ENCODE results near the gene CEP135.
"Not testable (repeated sequence)": the region's sequence is repeated elsewhere in the genome, so short reads cannot be mapped to it uniquely, and the experiment has no call there.

The CEP135 gene

DNA sequence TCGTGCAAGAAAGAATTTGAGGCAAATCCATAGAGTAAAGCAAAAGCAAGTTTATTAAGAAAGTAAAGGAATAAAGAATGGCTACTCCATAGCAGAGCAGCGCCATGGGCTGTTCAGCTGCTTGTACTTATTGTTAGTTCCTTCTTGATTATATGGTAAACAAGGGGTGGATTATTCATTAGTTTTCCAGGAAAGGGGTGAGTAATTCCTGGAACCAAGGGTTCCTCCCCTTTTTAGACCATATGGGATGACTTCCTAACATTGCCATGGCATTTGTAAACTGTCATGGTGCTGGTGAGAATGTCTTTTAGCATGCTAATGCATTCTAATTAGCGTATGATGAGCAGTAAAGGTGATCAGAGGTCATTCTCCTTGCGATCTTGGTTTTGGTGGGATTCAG, 23.5 kb upstream of the CEP135 start:
- Histone ChIP-seq H3K27ac (ENCODE audit: low read length) (no peak overlapping the region), H3K4me1 (ENCODE audit: control insufficient read depth, low read depth, low read length) (peaks cover 12% of the 10 kb centered on the region), H3K9ac (ENCODE audit: low read length) (no peak overlapping the region), H3K9me3 (ENCODE audit: control insufficient read depth, low read depth, low read length) (no peaks in the 10 kb centered on the region), H3K4me3 (ENCODE audit: low read length) (no peak overlapping the region), H3K36me3 (ENCODE audit: control insufficient read depth, low read depth, low read length) (no peaks in the 10 kb centered on the region), H3K27me3 (ENCODE audit: control insufficient read depth, insufficient read depth, low read length) (no peaks in the 10 kb centered on the region)

GRCh38 chr4:55926610-55927009, 22.1 kb upstream of the CEP135 start:
- Histone ChIP-seq H3K27me3 (ENCODE audit: control insufficient read depth, insufficient read depth, low read length) (no peaks in the 10 kb centered on the region), H3K9me3 (ENCODE audit: control insufficient read depth, low read depth, low read length) (no peaks in the 10 kb centered on the region), H3K27ac (ENCODE audit: low read length) (no peak overlapping the region), H3K4me1 (ENCODE audit: control insufficient read depth, low read depth, low read length) (peaks cover 12% of the 10 kb centered on the region), H3K36me3 (ENCODE audit: control insufficient read depth, low read depth, low read length) (no peaks in the 10 kb centered on the region), H3K4me3 (ENCODE audit: low read length) (no peak overlapping the region), H3K9ac (ENCODE audit: low read length) (no peak overlapping the region)

DNA sequence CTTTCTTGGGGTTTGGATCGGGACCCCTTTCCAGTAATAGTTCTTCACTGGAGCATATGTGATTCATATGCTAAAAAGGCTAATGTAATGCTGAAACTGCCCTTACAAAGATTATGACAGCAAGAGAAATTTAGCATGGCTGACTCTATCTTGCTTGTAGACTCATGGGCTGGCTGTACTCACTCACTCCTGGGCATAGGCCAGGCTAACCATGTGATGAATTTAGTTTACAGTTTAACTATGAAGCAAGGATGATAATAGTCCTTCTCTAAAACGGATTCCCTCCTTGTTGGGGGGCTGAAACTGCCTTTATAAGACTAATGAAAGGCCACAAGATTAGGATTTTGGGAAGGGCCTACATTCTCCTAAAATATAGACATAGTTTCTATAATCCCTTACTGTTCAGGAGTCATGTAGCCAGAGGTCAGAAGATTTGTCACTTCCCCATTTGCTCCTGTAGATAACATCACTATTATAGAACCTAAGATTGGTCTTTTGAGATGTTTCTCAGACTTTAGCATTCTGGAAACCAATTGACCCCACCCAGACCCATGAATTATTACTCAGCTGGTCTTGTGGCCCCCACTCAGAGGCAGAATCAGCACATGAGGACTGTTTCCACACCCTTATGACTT, 20.8 kb upstream of the CEP135 start:
- H3K4me1 ChIP-seq (ENCODE audit: control insufficient read depth, low read depth, low read length): peaks cover 12% of the 10 kb centered on the region
- H3K27ac ChIP-seq (ENCODE audit: low read length): no peak overlapping the region
- no peaks in the 10 kb centered on the region for H3K9me3 ChIP-seq (ENCODE audit: control insufficient read depth, low read depth, low read length)
- no peak overlapping the region for H3K4me3 ChIP-seq (ENCODE audit: low read length)
- H3K9ac ChIP-seq (ENCODE audit: low read length): no peak overlapping the region
- H3K36me3 ChIP-seq (ENCODE audit: control insufficient read depth, low read depth, low read length): no peaks in the 10 kb centered on the region
- H3K27me3 ChIP-seq (ENCODE audit: control insufficient read depth, insufficient read depth, low read length): no peaks in the 10 kb centered on the region

DNA sequence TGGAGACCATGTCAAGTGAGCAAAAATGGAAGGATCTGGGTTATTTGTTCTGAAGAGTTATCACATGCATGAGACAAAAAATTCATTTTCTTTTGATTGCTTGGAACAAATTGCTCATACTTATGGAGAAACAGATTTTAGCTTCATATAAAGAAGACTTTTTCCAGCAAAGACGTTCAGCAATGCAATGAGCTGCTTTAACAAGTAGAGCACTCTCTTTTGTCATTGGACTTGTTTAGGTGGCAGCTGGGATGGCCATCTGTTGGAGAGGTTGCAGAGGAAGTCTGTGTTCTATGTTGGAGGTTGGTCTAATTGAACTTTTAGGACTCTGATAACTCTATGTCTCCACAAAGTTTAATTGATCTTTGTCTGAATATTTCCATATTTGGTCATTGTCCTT, 19.9 kb upstream of the CEP135 start:
- H3K9ac ChIP-seq (ENCODE audit: low read length): no peak overlapping the region
- no peaks in the 10 kb centered on the region for H3K9me3 ChIP-seq (ENCODE audit: control insufficient read depth, low read depth, low read length)
- peaks cover 12% of the 10 kb centered on the region for H3K4me1 ChIP-seq (ENCODE audit: control insufficient read depth, low read depth, low read length)
- no peak overlapping the region for H3K27ac ChIP-seq (ENCODE audit: low read length)
- H3K27me3 ChIP-seq (ENCODE audit: control insufficient read depth, insufficient read depth, low read length): no peaks in the 10 kb centered on the region
- no peaks in the 10 kb centered on the region for H3K36me3 ChIP-seq (ENCODE audit: control insufficient read depth, low read depth, low read length)
- H3K4me3 ChIP-seq (ENCODE audit: low read length): no peak overlapping the region

- H3K9ac ChIP-seq (ENCODE audit: low read length): no peak overlapping the region
Measured at GRCh38 chr4:55931043-55931442, 17.7 kb upstream of the CEP135 start.

DNA sequence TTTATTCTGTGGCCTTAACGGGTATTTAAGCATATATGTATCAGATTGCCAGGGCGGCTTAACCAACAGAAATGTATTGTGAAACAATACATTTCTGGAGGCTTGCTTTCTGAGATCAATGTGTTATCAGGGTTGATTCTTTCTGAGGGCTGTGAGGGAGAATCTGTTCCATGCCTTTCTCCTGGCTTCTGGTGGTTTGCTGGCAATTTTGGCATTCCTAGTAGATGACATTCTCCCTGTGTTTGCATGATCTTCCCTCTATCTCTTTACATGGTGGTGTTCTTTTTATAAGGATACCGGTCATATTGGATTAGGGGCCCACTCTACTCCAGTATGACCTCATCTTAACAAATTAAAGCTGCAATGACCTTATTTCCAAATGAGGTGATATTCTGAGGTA, 16.9 kb upstream of the CEP135 start:
- Histone ChIP-seq H3K9me3 (ENCODE audit: control insufficient read depth, low read depth, low read length) (no peaks in the 10 kb centered on the region), H3K36me3 (ENCODE audit: control insufficient read depth, low read depth, low read length) (no peaks in the 10 kb centered on the region), H3K27ac (ENCODE audit: low read length) (no peak overlapping the region), H3K27me3 (ENCODE audit: control insufficient read depth, insufficient read depth, low read length) (no peaks in the 10 kb centered on the region), H3K4me1 (ENCODE audit: control insufficient read depth, low read depth, low read length) (peaks cover 5% of the 10 kb centered on the region), H3K4me3 (ENCODE audit: low read length) (no peak overlapping the region), H3K9ac (ENCODE audit: low read length) (no peak overlapping the region)

More at GRCh38 chr4:55931043-55931442, 17.7 kb upstream of the CEP135 start:
- H3K9me3 ChIP-seq (ENCODE audit: control insufficient read depth, low read depth, low read length): no peaks in the 10 kb centered on the region
- H3K4me1 ChIP-seq (ENCODE audit: control insufficient read depth, low read depth, low read length): peaks cover 12% of the 10 kb centered on the region
- H3K4me3 ChIP-seq (ENCODE audit: low read length): no peak overlapping the region
- H3K36me3 ChIP-seq (ENCODE audit: control insufficient read depth, low read depth, low read length): no peaks in the 10 kb centered on the region
- no peaks in the 10 kb centered on the region for H3K27me3 ChIP-seq (ENCODE audit: control insufficient read depth, insufficient read depth, low read length)
- H3K27ac ChIP-seq (ENCODE audit: low read length): no peak overlapping the region

DNA sequence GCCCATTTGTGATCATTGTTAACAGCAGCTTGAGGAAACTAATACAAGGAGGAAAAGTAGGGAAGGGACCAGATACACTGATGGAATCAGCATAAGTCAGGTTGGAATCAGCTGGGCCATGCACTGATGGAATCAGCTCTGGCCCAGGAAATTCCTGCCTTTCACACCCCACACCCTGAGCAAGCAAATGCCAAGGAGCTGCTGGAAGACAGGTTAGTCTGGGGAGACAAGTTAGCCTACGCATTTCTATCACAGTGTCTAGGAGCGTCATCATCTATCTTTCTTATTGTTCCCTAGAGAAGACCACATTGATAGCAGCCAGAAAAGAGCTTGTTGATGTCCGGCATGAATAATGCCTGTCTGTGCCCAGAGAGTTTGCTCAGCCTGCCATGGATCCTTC, 16.2 kb upstream of the CEP135 start:
- no peak overlapping the region for H3K4me3 ChIP-seq (ENCODE audit: low read length)
- no peaks in the 10 kb centered on the region for H3K36me3 ChIP-seq (ENCODE audit: control insufficient read depth, low read depth, low read length)
- no peaks in the 10 kb centered on the region for H3K4me1 ChIP-seq (ENCODE audit: control insufficient read depth, low read depth, low read length)
- no peak overlapping the region for H3K27ac ChIP-seq (ENCODE audit: low read length)
- H3K9me3 ChIP-seq (ENCODE audit: control insufficient read depth, low read depth, low read length): no peaks in the 10 kb centered on the region
- no peaks in the 10 kb centered on the region for H3K27me3 ChIP-seq (ENCODE audit: control insufficient read depth, insufficient read depth, low read length)
- H3K9ac ChIP-seq (ENCODE audit: low read length): no peak overlapping the region

DNA sequence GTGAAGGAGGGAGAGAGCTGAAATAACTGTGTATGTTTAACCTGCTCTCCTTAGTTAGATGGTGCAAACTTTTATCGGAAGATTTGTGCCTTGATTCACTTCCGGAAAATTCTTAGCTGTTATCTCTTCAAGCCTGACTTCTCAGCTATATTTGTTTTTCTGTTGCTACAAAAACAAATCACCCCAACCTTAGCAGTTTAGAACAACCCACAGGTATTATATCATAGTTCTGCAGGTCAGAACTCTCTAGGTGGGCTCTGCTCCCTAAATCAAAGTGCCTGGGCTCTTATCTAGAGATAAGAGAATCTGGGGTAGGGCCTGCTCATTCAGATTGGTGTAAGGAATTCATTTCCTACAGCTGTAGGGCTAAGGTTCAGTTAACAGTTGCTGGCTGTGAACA, 15.1 kb upstream of the CEP135 start:
- Histone ChIP-seq H3K27ac (ENCODE audit: low read length) (no peak overlapping the region), H3K9me3 (ENCODE audit: control insufficient read depth, low read depth, low read length) (peaks cover 3% of the 10 kb centered on the region), H3K9ac (ENCODE audit: low read length) (no peak overlapping the region), H3K27me3 (ENCODE audit: control insufficient read depth, insufficient read depth, low read length) (no peaks in the 10 kb centered on the region), H3K36me3 (ENCODE audit: control insufficient read depth, low read depth, low read length) (no peaks in the 10 kb centered on the region), H3K4me3 (ENCODE audit: low read length) (no peak overlapping the region), H3K4me1 (ENCODE audit: control insufficient read depth, low read depth, low read length) (no peaks in the 10 kb centered on the region)

DNA sequence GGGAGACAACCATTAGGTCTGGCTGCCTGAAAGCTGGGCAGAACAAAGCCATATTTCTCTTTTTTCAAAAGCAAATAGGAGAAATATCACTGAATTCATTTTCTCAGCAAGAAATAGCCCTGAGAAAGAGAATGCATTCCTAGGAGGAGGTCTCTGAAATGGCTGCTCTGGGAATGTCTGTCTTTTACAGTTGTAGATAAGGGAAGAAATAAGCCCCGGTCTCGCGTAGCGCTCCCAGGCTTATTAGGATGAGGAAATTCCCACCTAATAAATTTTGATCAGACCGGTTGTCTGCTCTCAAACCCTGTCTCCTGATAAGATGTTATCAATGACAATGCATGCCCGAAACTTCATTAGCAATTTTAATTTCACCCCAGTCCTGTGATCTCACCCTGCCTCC, 12.8 kb upstream of the CEP135 start:
- H3K36me3 ChIP-seq (ENCODE audit: control insufficient read depth, low read depth, low read length); H3K4me3 ChIP-seq (ENCODE audit: low read length); H3K27me3 ChIP-seq (ENCODE audit: control insufficient read depth, insufficient read depth, low read length); H3K27ac ChIP-seq (ENCODE audit: low read length); H3K9ac ChIP-seq (ENCODE audit: low read length); H3K4me1 ChIP-seq (ENCODE audit: control insufficient read depth, low read depth, low read length); H3K9me3 ChIP-seq (ENCODE audit: control insufficient read depth, low read depth, low read length): not testable (repeated sequence)

DNA sequence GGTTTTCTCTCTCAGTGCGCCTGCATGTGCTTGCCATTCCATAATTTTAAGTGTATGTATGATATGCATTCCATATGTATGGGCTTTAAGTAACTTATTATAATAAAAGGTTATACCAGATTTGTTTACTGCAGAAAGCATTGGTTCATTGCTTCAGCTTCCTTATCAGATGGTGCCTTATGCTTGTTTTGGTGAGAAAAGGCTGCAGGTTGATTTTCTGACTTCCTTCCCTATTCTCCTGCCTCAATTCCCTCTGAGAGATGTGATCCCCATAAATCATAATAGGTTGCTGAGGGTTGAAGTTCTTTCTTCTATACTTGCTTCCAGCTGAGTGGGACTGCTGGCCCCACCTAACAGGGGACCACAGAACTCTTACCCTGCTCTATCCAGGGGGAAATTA, 10.3 kb upstream of the CEP135 start:
- Histone ChIP-seq H3K36me3 (ENCODE audit: control insufficient read depth, low read depth, low read length) (no peaks in the 10 kb centered on the region), H3K27ac (ENCODE audit: low read length) (no peak overlapping the region), H3K4me3 (ENCODE audit: low read length) (no peak overlapping the region), H3K9me3 (ENCODE audit: control insufficient read depth, low read depth, low read length) (peaks cover 3% of the 10 kb centered on the region), H3K27me3 (ENCODE audit: control insufficient read depth, insufficient read depth, low read length) (no peaks in the 10 kb centered on the region), H3K4me1 (ENCODE audit: control insufficient read depth, low read depth, low read length) (peaks cover 7% of the 10 kb centered on the region), H3K9ac (ENCODE audit: low read length) (no peak overlapping the region)

- H3K27ac ChIP-seq (ENCODE audit: low read length): no peak overlapping the region
- H3K36me3 ChIP-seq (ENCODE audit: control insufficient read depth, low read depth, low read length): no peaks in the 10 kb centered on the region
- H3K4me1 ChIP-seq (ENCODE audit: control insufficient read depth, low read depth, low read length): peaks cover 7% of the 10 kb centered on the region
- H3K9me3 ChIP-seq (ENCODE audit: control insufficient read depth, low read depth, low read length): peaks cover 3% of the 10 kb centered on the region
- H3K27me3 ChIP-seq (ENCODE audit: control insufficient read depth, insufficient read depth, low read length): no peaks in the 10 kb centered on the region
- no peak overlapping the region for H3K4me3 ChIP-seq (ENCODE audit: low read length)
- H3K9ac ChIP-seq (ENCODE audit: low read length): no peak overlapping the region
Measured at GRCh38 chr4:55939421-55939820, 9.3 kb upstream of the CEP135 start.

DNA sequence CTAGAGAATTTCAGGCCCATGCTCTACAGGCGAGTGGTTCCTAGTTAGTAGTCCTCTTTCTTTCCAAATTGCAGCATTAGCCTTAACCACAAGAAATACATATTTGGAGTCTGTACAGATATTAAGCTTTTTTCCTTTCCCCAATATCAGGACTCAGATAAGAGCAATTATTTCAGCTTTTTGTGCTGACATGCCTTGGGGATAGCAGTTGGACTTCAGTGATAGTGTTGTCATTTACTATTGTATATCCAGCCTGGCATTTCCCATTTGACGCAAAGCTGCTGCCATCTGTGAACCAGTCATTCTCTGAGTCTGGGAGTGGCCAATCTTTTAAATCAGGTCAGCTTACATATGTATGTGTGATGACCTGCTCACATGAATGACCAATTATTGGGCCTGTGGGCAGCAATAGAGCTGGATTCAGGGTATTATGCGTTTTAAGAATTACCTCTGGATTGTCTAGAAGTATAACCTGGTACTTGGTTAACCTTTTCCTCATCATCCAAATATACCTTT, 6.8 kb upstream of the CEP135 start:
- H3K4me1 ChIP-seq (ENCODE audit: control insufficient read depth, low read depth, low read length): peaks cover 7% of the 10 kb centered on the region
- H3K4me3 ChIP-seq (ENCODE audit: low read length): no peak overlapping the region

More for the DNA sequence above, 6.8 kb upstream of the CEP135 start:
- Histone ChIP-seq H3K9me3 (ENCODE audit: control insufficient read depth, low read depth, low read length) (peaks cover 3% of the 10 kb centered on the region), H3K36me3 (ENCODE audit: control insufficient read depth, low read depth, low read length) (no peaks in the 10 kb centered on the region), H3K27ac (ENCODE audit: low read length) (no peak overlapping the region), H3K27me3 (ENCODE audit: control insufficient read depth, insufficient read depth, low read length) (no peaks in the 10 kb centered on the region), H3K9ac (ENCODE audit: low read length) (no peak overlapping the region)
